Measurements from ENCODE around the gene ABHD4.
A peak's percentile ranks its signal among the peaks of the same experiment; 100 is the strongest.
"Not testable (repeated sequence)": the region's sequence is repeated elsewhere in the genome, so short reads cannot be mapped to it uniquely, and the experiment has no call there.

Gene ABHD4

GRCh38 chr14:22598099-22598895 is at the start of gene ABHD4:
TSS of gene ABHD4 (plus strand) at chr14:22598300. CDS start at chr14:22598307, 7 bp downstream.
- no peak for DNase-seq

- DNase-seq = no peak
Measured at GRCh38 chr14:22549324-22549962, 48.7 kb upstream of the ABHD4 start.

- DNase-seq = peak; percentile 43
Measured at GRCh38 chr14:22549981-22550673, 48.0 kb upstream of the ABHD4 start.

- DNase-seq = no peak
Measured at GRCh38 chr14:22551605-22551997, 46.5 kb upstream of the ABHD4 start.

GRCh38 chr14:22552001-22552826 is 45.9 kb upstream of the ABHD4 start:
- no peak for DNase-seq

GRCh38 chr14:22552827-22553076 is 45.3 kb upstream of the ABHD4 start:
- DNase-seq = no peak

GRCh38 chr14:22553445-22553844 is 44.7 kb upstream of the ABHD4 start:
- no peak for DNase-seq

GRCh38 chr14:22553861-22554497 is 44.1 kb upstream of the ABHD4 start:
- not testable (repeated sequence) for DNase-seq

- no peak for DNase-seq
Measured at GRCh38 chr14:22554498-22555383, 43.4 kb upstream of the ABHD4 start.

- DNase-seq = no peak
Measured at GRCh38 chr14:22555384-22556011, 42.6 kb upstream of the ABHD4 start.

GRCh38 chr14:22556021-22556989 is 41.8 kb upstream of the ABHD4 start:
- peak; percentile 96 for DNase-seq

- DNase-seq = peak; percentile 31
Measured at GRCh38 chr14:22556990-22557623, 41.0 kb upstream of the ABHD4 start.

GRCh38 chr14:22557846-22558220 is 40.3 kb upstream of the ABHD4 start:
- DNase-seq = no peak

GRCh38 chr14:22558221-22558913 is 39.7 kb upstream of the ABHD4 start:
- no peak for DNase-seq

- DNase-seq = no peak
Measured at GRCh38 chr14:22559041-22559440, 39.1 kb upstream of the ABHD4 start.

GRCh38 chr14:22560662-22561365 is 37.3 kb upstream of the ABHD4 start:
- DNase-seq = no peak

GRCh38 chr14:22561366-22561660 is 36.8 kb upstream of the ABHD4 start:
- no peak for DNase-seq
